ENCODE data around the gene NPIPA5. TPM values are rescaled to one million over a fixed set of nuclear protein-coding genes. Genes with fewer than 3 reads are reported as not detected.
"Not testable (repeated sequence)": the region's sequence is repeated elsewhere in the genome, so short reads cannot be mapped to it uniquely, and the experiment has no call there.

Gene NPIPA5
- total and polyA plus RNA-seq, 2 donors (not counting 3 experiments of a cell fraction or from before 2014, with no cell fraction given), result 11.3 to 19.6 TPM

DNA sequence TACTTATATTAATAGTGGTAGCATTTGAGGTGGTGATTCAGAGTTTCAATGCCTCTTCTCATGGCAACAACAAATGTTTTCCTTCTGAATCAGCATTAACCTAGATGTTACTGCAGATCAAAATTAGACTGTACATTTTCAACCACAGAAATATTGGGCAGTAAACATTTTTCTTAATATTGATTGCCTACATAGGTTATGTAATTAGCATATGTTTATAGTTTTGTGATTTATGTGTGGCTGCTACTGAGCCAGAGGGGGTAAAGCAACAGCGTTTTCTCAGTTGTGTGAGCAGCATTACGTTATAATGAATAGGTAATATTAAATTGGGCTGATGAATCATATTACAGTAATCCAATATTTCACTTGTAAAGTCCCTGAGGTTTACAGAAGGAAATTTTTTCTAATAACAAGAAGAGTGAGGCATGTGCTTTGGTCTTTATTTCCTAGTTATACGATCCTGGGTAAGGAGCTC lies 37.5 kb upstream of the NPIPA5 start:
- H3K27me3 ChIP-seq (ENCODE audit: control insufficient read depth in 2 of 2, insufficient read depth in 2 of 2, low read length in 2 of 2), result no peaks in the 10 kb centered on the region
- CTCF ChIA-PET, result interaction anchor here (1.3 kb wide), 2 partner anchors 10 to 12 kb away, joined by 3 to 6 read pairs; no protein-coding TSS in a partner anchor
- H2AFZ ChIP-seq (ENCODE audit: low read depth, low read length), result no peak overlapping the region
- TF ChIP-seq MAX (IDR thresholded peaks at IDR 0.05; ENCODE audit: insufficient read depth, insufficient read length) (no peak), JUN (IDR thresholded peaks at IDR 0.05; ENCODE audit: borderline replicate concordance, insufficient read depth, insufficient read length, low read depth) (no peak), POLR2A (IDR thresholded peaks at IDR 0.05; ENCODE audit: low read depth, low read length) (no peak), POLR2AphosphoS5 (IDR thresholded peaks at IDR 0.05; ENCODE audit: insufficient read depth, low read depth, low read length) (no peak), FOS (IDR thresholded peaks at IDR 0.05; ENCODE audit: borderline replicate concordance, insufficient read depth, low read length) (no peak), EZH2 (IDR thresholded peaks at IDR 0.05; ENCODE audit: borderline replicate concordance, low read depth, low read length, severe bottlenecking) (no peak), GATA2 (IDR thresholded peaks at IDR 0.05; ENCODE audit: insufficient read depth, insufficient read length, low read depth, low read length) (no peak), MYC (IDR thresholded peaks at IDR 0.05; ENCODE audit: low read depth, low read length) (no peak)
- TF ChIP-seq, protein P1, sequence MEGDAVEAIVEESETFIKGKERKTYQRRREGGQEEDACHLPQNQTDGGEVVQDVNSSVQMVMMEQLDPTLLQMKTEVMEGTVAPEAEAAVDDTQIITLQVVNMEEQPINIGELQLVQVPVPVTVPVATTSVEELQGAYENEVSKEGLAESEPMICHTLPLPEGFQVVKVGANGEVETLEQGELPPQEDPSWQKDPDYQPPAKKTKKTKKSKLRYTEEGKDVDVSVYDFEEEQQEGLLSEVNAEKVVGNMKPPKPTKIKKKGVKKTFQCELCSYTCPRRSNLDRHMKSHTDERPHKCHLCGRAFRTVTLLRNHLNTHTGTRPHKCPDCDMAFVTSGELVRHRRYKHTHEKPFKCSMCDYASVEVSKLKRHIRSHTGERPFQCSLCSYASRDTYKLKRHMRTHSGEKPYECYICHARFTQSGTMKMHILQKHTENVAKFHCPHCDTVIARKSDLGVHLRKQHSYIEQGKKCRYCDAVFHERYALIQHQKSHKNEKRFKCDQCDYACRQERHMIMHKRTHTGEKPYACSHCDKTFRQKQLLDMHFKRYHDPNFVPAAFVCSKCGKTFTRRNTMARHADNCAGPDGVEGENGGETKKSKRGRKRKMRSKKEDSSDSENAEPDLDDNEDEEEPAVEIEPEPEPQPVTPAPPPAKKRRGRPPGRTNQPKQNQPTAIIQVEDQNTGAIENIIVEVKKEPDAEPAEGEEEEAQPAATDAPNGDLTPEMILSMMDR (IDR thresholded peaks at IDR 0.05; ENCODE audit: extremely low read depth in 1 of 2, insufficient read depth in 1 of 2, low read depth in 1 of 2, low read length in 2 of 2), result no peak
- H3K4me1 ChIP-seq (ENCODE audit: control insufficient read depth, extremely low read depth, insufficient read depth, low read length), result no peaks in the 10 kb centered on the region
- no peak overlapping the region for H3K4me2 ChIP-seq (ENCODE audit: insufficient read depth, low read length)
- POLR2A ChIA-PET, result no interaction called here
- DNase-seq (ENCODE audit: low read depth, low spot score), result no peak
- no peak overlapping the region for H3K27ac ChIP-seq (ENCODE audit: insufficient read depth, low read depth, low read length)
- intact Hi-C loops (cut with micrococcal nuclease) (no loop called here), dilution Hi-C loops (cut with MboI; ENCODE audit: extremely low pct_ligation_motif_present, low sequenced_read_pairs) (no loop called here)
- BruUV-seq (replicated peaks), result no TSS peak
- H3K9me1 ChIP-seq (replicated peaks; ENCODE audit: control insufficient read depth, extremely low read depth, insufficient read depth, low read length), result no peaks in the 10 kb centered on the region
- no peaks in the 10 kb centered on the region for H3K9me3 ChIP-seq (replicated peaks; ENCODE audit: control insufficient read depth, insufficient read depth, low read length)
- no peak overlapping the region for H3K4me3 ChIP-seq (replicated peaks in 1 of 3; ENCODE audit: insufficient read depth in 1 of 3, low read depth in 1 of 3, low read length in 3 of 3)
- FAIRE-seq, result no peak
- no peaks in the 10 kb centered on the region for H4K20me1 ChIP-seq (replicated peaks; ENCODE audit: control insufficient read depth, extremely low read depth, insufficient read depth, low read length)
- no peak overlapping the region for H3K9ac ChIP-seq (replicated peaks; ENCODE audit: extremely low read depth, insufficient read depth, low read length)
- H3K79me2 ChIP-seq (ENCODE audit: control insufficient read depth, insufficient read depth, low read length), result no peaks in the 10 kb centered on the region
- H3K36me3 ChIP-seq (ENCODE audit: control insufficient read depth in 2 of 2, extremely low read depth in 1 of 2, insufficient read depth in 2 of 2, low read length in 2 of 2), result no peaks in the 10 kb centered on the region

- H3K9me3 ChIP-seq (replicated peaks; ENCODE audit: control insufficient read depth, insufficient read depth, low read length); H3K36me3 ChIP-seq (ENCODE audit: control insufficient read depth in 2 of 2, extremely low read depth in 1 of 2, insufficient read depth in 2 of 2, low read length in 2 of 2); H3K4me2 ChIP-seq (ENCODE audit: insufficient read depth, low read length); FAIRE-seq; H3K4me3 ChIP-seq (replicated peaks in 1 of 3; ENCODE audit: insufficient read depth in 1 of 3, low read depth in 1 of 3, low read length in 3 of 3); dilution Hi-C loops (cut with MboI; ENCODE audit: extremely low pct_ligation_motif_present, low sequenced_read_pairs); BruUV-seq (replicated peaks); H4K20me1 ChIP-seq (replicated peaks; ENCODE audit: control insufficient read depth, extremely low read depth, insufficient read depth, low read length); POLR2A ChIA-PET; DNase-seq (ENCODE audit: low read depth, low spot score); H3K27me3 ChIP-seq (ENCODE audit: control insufficient read depth in 2 of 2, insufficient read depth in 2 of 2, low read length in 2 of 2); H3K9me1 ChIP-seq (replicated peaks; ENCODE audit: control insufficient read depth, extremely low read depth, insufficient read depth, low read length); H2AFZ ChIP-seq (ENCODE audit: low read depth, low read length); H3K4me1 ChIP-seq (ENCODE audit: control insufficient read depth, extremely low read depth, insufficient read depth, low read length); intact Hi-C loops (cut with micrococcal nuclease); H3K9ac ChIP-seq (replicated peaks; ENCODE audit: extremely low read depth, insufficient read depth, low read length); H3K27ac ChIP-seq (ENCODE audit: insufficient read depth, low read depth, low read length); H3K79me2 ChIP-seq (ENCODE audit: control insufficient read depth, insufficient read depth, low read length): not testable (repeated sequence)
- CTCF ChIA-PET, result interaction anchor here (0.7 kb wide), 1 partner anchor 18 kb away, joined by 4 read pairs; no protein-coding TSS in a partner anchor
Measured at GRCh38 chr16:15409476-15409875, 31.4 kb upstream of the NPIPA5 start.

- H3K27ac ChIP-seq (ENCODE audit: insufficient read depth, low read depth, low read length); DNase-seq (ENCODE audit: low read depth, low spot score); H3K4me1 ChIP-seq (ENCODE audit: control insufficient read depth, extremely low read depth, insufficient read depth, low read length); dilution Hi-C loops (cut with MboI; ENCODE audit: extremely low pct_ligation_motif_present, low sequenced_read_pairs); H3K36me3 ChIP-seq (ENCODE audit: control insufficient read depth in 2 of 2, extremely low read depth in 1 of 2, insufficient read depth in 2 of 2, low read length in 2 of 2); H3K9me3 ChIP-seq (replicated peaks; ENCODE audit: control insufficient read depth, insufficient read depth, low read length); H3K9me1 ChIP-seq (replicated peaks; ENCODE audit: control insufficient read depth, extremely low read depth, insufficient read depth, low read length); CTCF ChIA-PET; POLR2A ChIA-PET; intact Hi-C loops (cut with micrococcal nuclease); H4K20me1 ChIP-seq (replicated peaks; ENCODE audit: control insufficient read depth, extremely low read depth, insufficient read depth, low read length); BruUV-seq (replicated peaks); FAIRE-seq; H2AFZ ChIP-seq (ENCODE audit: low read depth, low read length); H3K9ac ChIP-seq (replicated peaks; ENCODE audit: extremely low read depth, insufficient read depth, low read length); H3K27me3 ChIP-seq (ENCODE audit: control insufficient read depth in 2 of 2, insufficient read depth in 2 of 2, low read length in 2 of 2); H3K4me3 ChIP-seq (replicated peaks in 1 of 3; ENCODE audit: insufficient read depth in 1 of 3, low read depth in 1 of 3, low read length in 3 of 3); H3K4me2 ChIP-seq (ENCODE audit: insufficient read depth, low read length); H3K79me2 ChIP-seq (ENCODE audit: control insufficient read depth, insufficient read depth, low read length): not testable (repeated sequence)
Measured at GRCh38 chr16:15407756-15408155, 29.7 kb upstream of the NPIPA5 start.
